ENCODE measurements around the gene NUDCD2.

The NUDCD2 gene

DNA sequence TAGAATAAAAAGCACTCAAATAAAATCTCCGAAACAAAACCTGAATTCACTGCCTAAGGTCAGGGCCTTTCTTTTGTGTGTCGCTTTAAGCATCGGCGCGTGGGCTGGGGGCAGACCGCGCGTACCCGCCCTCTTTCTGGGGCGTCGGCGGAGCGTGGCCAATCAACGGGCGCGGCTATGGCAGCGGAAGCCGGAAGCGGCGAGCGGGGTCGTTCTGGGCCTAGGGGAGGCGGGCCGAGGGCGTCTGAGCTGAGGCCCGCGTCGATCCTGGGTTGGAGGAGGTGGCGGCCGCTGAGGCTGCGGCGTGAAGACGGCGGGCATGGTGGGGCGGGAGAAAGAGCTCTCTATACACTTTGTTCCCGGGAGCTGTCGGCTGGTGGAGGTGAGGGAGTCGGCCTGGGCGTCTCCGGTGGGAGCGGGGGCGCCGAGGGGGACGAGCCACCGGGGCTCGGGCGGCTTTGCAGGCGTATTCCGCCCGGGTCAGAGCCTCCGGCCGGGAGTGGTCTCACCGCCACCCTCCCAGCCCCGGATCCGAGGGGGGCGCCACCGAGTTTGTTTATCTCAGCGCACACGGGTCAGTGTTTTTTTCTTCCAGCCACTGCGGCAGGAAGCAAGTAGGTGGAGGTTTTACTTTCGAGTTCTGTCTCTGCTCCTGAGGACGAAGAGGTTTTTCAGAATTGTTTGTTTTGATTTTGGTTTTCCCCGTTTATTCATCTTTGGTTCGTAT is 45.6 kb upstream of the NUDCD2 start, which contains the start of gene MAT2B:
Gene MAT2B, plus strand, starts transcription at position 252 of the 727 bp plus-strand sequence. Its CDS starts 68 bp downstream, at position 320.
- TF ChIP-seq, protein P1, sequence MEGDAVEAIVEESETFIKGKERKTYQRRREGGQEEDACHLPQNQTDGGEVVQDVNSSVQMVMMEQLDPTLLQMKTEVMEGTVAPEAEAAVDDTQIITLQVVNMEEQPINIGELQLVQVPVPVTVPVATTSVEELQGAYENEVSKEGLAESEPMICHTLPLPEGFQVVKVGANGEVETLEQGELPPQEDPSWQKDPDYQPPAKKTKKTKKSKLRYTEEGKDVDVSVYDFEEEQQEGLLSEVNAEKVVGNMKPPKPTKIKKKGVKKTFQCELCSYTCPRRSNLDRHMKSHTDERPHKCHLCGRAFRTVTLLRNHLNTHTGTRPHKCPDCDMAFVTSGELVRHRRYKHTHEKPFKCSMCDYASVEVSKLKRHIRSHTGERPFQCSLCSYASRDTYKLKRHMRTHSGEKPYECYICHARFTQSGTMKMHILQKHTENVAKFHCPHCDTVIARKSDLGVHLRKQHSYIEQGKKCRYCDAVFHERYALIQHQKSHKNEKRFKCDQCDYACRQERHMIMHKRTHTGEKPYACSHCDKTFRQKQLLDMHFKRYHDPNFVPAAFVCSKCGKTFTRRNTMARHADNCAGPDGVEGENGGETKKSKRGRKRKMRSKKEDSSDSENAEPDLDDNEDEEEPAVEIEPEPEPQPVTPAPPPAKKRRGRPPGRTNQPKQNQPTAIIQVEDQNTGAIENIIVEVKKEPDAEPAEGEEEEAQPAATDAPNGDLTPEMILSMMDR (IDR thresholded peaks at IDR 0.05) = peak; percentile 24
- H3K4me1 ChIP-seq (ENCODE audit: control insufficient read depth in 1 of 2, insufficient read depth in 1 of 2, low read depth in 1 of 2, low read length in 1 of 2) = peaks cover 62 to 65% of the 10 kb centered on the region in 2 experiments

DNA sequence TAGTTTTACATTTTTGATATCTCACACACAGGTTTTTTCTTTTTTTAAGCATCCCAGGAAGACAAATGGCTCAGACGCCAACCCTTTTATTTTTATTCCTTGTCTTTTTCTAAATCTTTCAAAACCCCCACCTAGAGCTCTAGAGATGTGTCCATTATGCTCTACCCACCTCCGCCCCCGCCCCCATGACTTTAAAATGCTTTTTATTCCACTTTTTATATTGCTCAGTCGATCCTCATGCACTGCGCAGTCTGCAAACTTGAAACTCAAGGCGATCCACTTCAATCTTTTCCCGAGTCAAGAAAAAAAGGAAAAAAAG is 45.1 kb upstream of the NUDCD2 start:
- no peaks in the 10 kb centered on the region for H3K27me3 ChIP-seq

More for the DNA sequence above, 45.6 kb upstream of the NUDCD2 start, which contains the start of gene MAT2B:
- peak within 1 kb of the TSS; percentile 86 to 89 for H3K4me3 ChIP-seq (ENCODE audit: low read depth in 1 of 2, low read length in 1 of 2)
- peak within 1 kb of the TSS; percentile 97 for H3K27ac ChIP-seq
- H3K36me3 ChIP-seq = no peaks in the 10 kb centered on the region
- no peaks in the 10 kb centered on the region for H3K27me3 ChIP-seq
- H3K9me3 ChIP-seq = no peaks in the 10 kb centered on the region

DNA sequence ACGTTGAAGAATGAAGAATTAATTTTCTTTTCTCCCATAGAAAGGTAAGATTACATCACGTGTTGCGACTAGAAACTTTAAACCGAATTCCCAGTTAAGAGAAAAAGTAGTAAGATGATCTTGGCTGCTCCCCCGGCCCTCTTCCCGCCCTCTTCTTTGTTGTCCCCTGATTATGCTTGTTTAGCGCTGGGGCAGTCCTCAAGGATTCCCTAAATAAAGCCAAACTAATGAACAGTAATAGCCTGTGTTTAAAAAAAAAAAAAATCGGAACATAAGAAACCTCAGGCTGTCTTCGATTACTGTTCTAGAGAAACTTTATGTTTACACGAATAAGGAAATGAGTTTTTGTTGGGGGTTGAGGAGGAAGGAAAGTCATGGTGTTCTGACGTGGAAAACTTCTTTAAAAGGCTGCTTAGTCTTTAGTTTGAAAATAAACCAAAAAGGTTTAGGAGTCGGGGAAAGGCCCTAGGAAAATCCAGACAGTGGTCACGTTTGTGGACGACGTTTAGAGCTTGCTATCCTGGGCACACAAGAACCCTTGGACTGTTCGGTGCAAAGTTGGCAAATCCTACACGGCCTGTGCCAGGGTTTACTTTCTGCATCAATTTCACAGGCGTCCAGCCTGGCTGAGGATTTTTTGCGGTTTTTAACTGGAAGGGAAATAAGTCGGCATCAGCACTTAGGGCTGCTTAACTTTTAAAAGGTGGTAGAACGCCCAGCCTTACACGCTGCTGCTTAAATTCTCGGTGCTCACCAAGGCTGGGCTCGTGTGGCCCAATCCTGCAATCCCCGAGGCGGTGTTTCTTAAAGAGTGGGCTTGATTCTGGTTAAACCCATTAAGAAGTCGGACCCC is 44.4 kb upstream of the NUDCD2 start:
- no peaks in the 10 kb centered on the region for H3K9me3 ChIP-seq
- TF ChIP-seq, protein P1 (IDR thresholded peaks at IDR 0.05) = no peak
- H3K27ac ChIP-seq = peak overlapping the region; percentile 97
- no peaks in the 10 kb centered on the region for H3K36me3 ChIP-seq
- no peaks in the 10 kb centered on the region for H3K27me3 ChIP-seq
- H3K4me3 ChIP-seq (ENCODE audit: low read depth in 1 of 2, low read length in 1 of 2) = peak overlapping the region; percentile 86 to 89
- H3K4me1 ChIP-seq (ENCODE audit: control insufficient read depth in 1 of 2, insufficient read depth in 1 of 2, low read depth in 1 of 2, low read length in 1 of 2) = peaks cover 56 to 58% of the 10 kb centered on the region in 2 experiments

More for the DNA sequence above, 45.1 kb upstream of the NUDCD2 start:
- H3K4me1 ChIP-seq (ENCODE audit: control insufficient read depth in 1 of 2, insufficient read depth in 1 of 2, low read depth in 1 of 2, low read length in 1 of 2) = peaks cover 62 to 65% of the 10 kb centered on the region in 2 experiments
- H3K36me3 ChIP-seq = no peaks in the 10 kb centered on the region
- TF ChIP-seq, protein P1 (IDR thresholded peaks at IDR 0.05) = no peak
- peak overlapping the region; percentile 86 to 89 for H3K4me3 ChIP-seq (ENCODE audit: low read depth in 1 of 2, low read length in 1 of 2)
- H3K27ac ChIP-seq = peak overlapping the region; percentile 97
- H3K9me3 ChIP-seq = no peaks in the 10 kb centered on the region

DNA sequence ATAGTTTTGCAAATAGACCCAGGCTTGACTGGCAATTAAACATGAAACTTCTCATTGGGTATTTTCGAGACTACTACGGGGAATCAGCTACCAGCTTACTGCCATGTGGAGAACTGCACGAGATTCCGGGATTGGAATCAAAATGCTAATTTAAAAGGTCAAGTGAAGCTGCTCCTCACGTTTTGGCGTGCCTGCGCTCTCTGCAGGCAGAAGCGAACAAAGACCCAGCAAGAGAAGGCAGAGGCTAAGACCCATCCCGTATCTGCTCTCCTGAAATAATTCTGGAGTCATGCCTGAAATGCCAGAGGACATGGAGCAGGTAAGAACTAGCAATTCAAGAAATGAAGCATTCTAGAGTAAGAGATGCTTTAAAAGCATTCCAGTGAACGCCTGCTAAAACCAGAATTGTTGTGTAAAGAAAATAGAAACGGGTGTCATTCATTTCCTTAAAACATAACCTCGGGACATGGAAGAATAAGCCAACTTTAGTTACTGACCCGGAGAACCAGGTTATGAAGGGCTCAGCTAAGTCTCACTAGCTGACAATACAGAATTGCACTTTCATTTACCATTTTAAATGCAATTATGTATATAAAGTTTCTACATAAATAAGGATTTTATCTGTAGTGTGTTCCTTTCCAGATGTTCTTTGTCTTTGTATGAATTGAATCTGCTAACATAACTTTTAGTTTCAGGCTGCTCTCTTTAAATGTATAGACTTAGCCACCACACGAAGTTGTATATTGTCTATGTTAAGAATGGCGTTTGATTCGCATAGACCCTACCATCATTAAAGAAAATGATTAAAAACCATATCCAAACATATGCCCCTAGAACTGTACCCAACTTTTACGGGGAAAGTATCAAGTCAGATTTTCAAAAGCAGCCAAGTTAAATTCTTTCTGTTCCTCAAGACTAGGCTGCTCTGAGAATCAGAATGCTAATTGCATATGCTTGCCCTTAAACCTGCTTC is 43.5 kb upstream of the NUDCD2 start:
- Histone ChIP-seq H3K4me1 (ENCODE audit: control insufficient read depth in 1 of 2, insufficient read depth in 1 of 2, low read depth in 1 of 2, low read length in 1 of 2) (peaks cover 47 to 49% of the 10 kb centered on the region in 2 experiments), H3K4me3 (ENCODE audit: low read depth in 1 of 2, low read length in 1 of 2) (peak overlapping the region; percentile 86 to 89), H3K36me3 (no peaks in the 10 kb centered on the region), H3K9me3 (no peaks in the 10 kb centered on the region), H3K27ac (peak overlapping the region; percentile 97), H3K27me3 (no peaks in the 10 kb centered on the region)
- TF ChIP-seq, protein P1 (IDR thresholded peaks at IDR 0.05) = no peak

DNA sequence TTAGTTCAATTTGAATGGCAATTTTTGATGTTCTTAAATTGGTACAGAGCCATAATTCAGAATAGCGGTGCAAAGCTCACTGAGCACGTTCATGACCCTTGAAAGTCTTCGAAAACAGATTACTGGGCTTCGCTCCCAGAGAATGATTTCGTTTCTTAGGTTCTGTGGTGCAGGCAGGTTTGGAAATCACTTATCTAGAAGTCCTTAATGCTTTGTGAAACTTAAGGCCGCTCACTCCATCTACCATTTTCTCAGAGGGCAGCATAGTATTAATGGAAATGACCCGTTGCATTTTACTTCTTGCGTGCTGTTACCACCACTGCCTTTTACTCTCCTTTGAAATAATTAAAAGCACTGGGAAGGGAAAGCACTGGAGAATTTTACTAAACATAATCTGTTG is 42.6 kb upstream of the NUDCD2 start:
- no peak overlapping the region for H3K4me3 ChIP-seq (ENCODE audit: low read depth in 1 of 2, low read length in 1 of 2)
- no peaks in the 10 kb centered on the region for H3K27me3 ChIP-seq
- TF ChIP-seq, protein P1 (IDR thresholded peaks at IDR 0.05) = no peak
- H3K4me1 ChIP-seq (ENCODE audit: control insufficient read depth in 1 of 2, insufficient read depth in 1 of 2, low read depth in 1 of 2, low read length in 1 of 2) = peaks cover 41% of the 10 kb centered on the region in 2 experiments
- H3K27ac ChIP-seq = no peak overlapping the region
- H3K36me3 ChIP-seq = no peaks in the 10 kb centered on the region
- no peaks in the 10 kb centered on the region for H3K9me3 ChIP-seq

Measured in neutrophil (primary cell).